CMK (cell line): ENCODE data around the gene C1QTNF9B.
A peak's percentile ranks its signal among the peaks of the same experiment; 100 is the strongest.

Experiments used
- DNase-seq: peaks from one replicate; pipeline ENCODE4 v3.0.0-alpha.2; 2010; ENCODE audit warnings: low read depth

C1QTNF9B gene

DNA sequence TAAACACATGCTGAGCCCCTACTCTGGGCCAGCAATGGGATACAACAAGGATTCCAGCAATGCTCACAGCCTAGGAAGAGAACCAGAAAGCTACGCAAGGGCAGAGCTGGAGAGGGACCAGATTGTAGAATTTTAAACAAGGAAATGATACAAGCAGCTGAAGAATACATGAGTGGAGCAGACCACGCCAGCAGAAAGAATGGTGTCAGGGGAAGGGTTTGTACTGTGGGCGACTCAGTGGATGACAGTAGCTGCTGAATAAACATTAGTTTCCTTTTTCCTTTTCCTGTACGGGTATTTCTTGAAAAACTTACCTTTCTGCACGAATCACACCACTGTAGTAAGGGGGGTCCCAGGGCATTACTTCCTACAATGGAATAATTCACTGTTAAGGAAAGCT lies 38.8 kb downstream of the C1QTNF9B start:
- DNase-seq = no peak

DNA sequence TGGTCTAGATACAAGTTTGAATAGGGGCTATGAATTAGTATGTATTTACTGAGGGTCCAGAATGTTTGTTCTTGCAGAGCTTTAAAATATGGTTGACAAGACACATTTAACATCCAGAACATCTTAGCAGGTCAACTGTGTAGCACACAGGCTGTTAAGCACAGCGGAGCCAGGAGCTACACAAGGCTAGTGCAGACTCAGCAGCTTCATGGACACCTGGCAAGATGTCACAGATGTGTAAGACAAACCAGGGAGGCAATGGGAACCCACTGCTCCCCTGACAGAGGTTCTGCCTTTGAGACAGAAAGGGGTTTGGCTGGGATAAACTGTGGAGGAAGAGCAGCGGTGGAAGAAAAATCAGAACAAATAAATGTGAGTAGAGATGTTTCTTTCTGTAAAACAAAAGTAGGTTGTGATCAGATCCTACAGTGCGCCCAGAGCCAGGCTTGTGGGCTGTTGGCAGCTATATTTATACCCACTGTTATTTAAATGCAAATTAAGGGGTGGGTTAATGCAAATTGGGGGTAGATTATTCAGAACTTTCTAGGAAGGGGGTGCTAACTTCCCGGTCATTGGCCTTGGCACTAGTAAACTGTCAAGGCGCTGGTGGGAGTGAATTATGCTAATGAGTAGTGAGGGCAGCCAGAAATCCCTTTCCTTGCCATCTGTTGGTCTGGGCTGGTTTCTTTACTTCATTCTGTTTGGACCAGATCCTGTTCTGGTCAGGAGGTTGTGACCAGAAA lies 41.1 kb downstream of the C1QTNF9B start:
- no peak for DNase-seq

DNA sequence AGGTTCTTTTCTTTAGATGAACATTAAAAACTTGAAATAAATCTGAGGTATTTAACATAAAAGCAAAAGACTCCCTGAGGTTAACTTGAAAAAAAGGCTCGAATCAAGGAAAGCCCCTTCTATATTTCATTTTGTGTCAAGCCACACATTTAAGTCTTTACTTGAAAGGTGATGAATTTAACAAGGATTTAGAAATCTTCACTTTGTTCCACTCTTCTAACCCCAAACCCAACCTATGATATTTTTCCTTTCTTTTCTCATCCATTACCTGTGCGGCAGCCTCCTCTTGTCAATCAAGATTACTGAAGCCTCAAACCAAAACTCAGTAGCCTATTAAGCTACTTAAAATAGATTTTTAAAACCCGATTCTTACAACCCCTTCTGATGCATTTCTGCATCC lies 41.9 kb downstream of the C1QTNF9B start:
- no peak for DNase-seq

GRCh38 chr13:23852351-23852750 lies 45.0 kb downstream of the C1QTNF9B start:
- no peak for DNase-seq

DNA sequence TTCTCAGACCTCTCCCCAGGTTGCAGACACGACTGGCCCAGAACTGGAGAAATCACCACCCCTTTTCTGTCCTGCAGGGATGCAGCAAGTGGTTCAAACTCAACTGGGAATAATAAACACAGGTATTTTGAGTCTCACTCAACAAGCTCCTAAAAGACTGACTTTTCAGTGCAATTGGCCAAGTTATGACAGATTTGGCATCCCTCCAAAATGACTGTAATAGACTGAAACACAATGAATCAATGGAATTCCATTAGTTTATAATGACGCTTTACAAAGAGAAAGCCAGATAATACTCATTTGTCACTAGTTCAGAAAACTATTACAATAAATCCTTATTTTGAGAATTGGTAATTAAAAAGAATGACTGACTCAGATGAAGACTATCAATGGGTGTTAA lies 46.2 kb downstream of the C1QTNF9B start:
- no peak for DNase-seq

DNA sequence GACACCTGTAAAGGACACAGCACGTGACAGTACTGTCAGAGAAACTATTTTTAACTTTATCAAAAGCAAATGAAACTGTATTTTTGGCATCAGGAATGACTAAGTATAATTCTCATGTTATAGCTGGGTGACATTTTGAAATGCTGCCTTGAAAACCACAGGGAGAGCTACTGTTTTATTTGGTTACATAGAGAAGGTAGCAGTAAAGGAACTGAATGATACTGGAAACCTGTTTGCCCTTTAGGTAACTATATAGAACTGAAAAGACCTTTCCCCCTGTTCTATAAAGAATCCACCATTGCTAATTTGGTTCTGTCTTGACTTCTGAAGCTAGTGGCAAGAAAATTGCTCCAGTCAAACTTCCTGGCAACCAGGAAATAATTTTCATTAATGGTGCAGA lies 47.2 kb downstream of the C1QTNF9B start:
- no peak for DNase-seq

DNA sequence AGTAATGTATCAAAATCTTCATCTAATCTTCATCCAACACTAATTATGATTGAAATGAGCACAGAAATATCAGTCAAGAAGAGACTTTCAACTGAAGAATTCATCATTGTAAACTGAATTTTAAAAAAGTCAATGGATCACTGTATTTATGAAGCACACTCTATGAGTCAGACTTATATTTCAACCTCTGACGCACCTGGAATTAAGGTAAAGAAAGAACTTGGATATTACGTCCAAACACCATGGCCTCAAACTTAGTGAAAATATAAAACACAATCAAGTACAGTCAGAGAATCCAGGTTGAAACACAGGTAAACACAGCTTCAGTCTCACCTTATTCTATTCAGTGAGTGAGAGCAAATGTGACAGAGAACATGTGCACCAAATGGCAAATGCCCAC lies 47.6 kb downstream of the C1QTNF9B start:
- no peak for DNase-seq

- DNase-seq = peak; percentile 7
Observed at GRCh38 chr13:23848646-23849141, 48.6 kb downstream of the C1QTNF9B start.

DNA sequence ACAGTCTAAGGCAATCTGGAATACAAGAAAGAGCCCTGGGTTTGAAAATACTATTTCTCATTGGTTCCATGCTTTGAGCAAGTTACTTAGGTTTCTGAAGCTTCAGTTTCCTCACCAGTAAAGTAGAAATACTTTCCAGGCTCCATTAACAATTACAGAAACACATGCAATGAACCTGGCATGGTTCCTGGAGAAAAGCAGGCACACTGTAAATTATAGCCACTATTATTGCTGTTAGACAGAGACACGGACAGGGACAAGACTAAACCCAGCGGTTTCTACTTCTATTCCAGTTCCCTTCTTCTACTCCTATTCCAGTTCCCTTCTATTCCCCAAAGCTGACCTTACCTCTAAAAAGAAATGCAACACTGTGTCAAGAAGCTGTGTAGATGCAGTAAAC lies 49.3 kb downstream of the C1QTNF9B start:
- no peak for DNase-seq

GRCh38 chr13:23847497-23847896 lies 49.8 kb downstream of the C1QTNF9B start:
- DNase-seq = peak; percentile 8

DNA sequence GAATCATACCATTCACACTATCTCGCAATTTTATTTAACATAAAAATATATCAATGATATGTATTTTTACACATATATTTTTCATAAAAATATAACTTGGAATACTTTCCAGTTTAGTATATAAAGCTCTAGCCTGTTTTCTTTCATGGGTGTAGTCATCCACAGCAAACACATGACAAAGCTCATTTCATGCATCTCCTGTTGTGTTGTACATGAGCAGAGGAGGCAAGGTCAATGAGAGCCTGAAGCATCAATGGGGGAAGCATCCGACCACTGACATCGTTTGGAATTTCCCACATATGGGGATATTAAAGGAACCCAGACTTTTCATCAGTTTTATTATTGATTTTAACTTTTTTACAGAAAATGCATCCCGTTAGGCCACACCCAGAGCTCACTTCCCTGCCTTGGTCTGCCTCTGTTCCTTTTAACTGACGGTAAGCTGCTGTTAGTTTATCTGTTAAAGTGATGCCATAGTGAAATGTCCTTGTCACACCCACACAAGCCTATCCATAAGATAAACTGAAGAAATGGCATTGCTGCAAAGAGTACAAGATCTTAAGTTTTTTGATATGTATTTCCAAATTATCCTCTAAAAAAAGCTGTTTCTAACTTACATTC lies 52.1 kb downstream of the C1QTNF9B start:
- DNase-seq = no peak

DNA sequence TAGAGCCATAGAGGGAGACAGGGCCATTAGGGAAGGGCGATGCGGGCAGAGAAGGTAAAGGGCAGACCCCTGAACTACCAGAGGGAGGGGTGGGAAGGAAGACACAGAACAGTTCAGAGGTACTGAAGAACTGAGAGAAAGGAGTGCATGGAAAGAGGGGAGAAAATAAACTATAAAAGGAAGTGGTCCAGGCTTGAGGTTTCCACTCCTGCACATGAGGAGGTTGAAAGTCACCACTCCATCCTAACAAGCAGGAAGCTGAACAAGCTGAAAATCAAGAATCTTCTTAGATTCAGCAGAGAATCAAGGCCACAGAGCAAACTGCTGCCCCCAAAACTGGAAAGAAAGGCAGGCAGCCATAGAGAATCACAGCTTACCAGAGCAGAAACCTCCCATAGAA lies 53.2 kb downstream of the C1QTNF9B start:
- DNase-seq = no peak

GRCh38 chr13:23843436-23843835 lies 53.9 kb downstream of the C1QTNF9B start:
- DNase-seq = no peak

GRCh38 chr13:23842406-23842805 lies 54.9 kb downstream of the C1QTNF9B start:
- no peak for DNase-seq
